Loucy (cell line): Measurements from ENCODE around the gene OR1Q1.
"Not testable (repeated sequence)": the region's sequence is repeated elsewhere in the genome, so short reads cannot be mapped to it uniquely, and the experiment has no call there.

Experiments
- CTCF ChIP-seq: fragments of 200-600 bp; sonication (generic); conservative IDR thresholded peaks from 2 replicates; pipeline ENCODE4 v1.5.1; 2014; ENCODE audit warnings: mild to moderate bottlenecking, antibody characterized with exemption, low read length
- EZH2phosphoT487 ChIP-seq: fragments of 200-600 bp; IDR thresholded peaks from 2 replicates; pipeline ENCODE4 v1.6.1; 2018; ENCODE audit warnings: antibody characterized with exemption, mild to moderate bottlenecking, moderate library complexity, borderline replicate concordance

GRCh38 chr9:122583284-122583683, 31.3 kb upstream of the OR1Q1 start, which contains the start of gene OR1L8:
- TF ChIP-seq CTCF, EZH2phosphoT487: not testable (repeated sequence)
